HCT116 (cell line): ENCODE results near the gene GCN1. TPM values are rescaled to one million over a fixed set of nuclear protein-coding genes. Genes with fewer than 3 reads are reported as not detected.

ENCODE experiments used
- ATAC-seq: fragments of 200-7000 bp; cut with Tn5 transposase; 2 replicates; pipeline ENCODE4 v1.9.1; 2020; ENCODE audit warnings: mild to moderate bottlenecking, moderate library complexity
- BruUV-seq: library from RNA; stranded (reverse); fragments of 400-500 nt; replicated peaks from 2 replicates; lab custom pipeline; 2021; lab: Mats Ljungman, UMichigan
- CTCF ChIA-PET: fragments of 300-600 bp; sonication (Branson Sonifier 250); formaldehyde crosslinking; loops from one replicate; lab custom pipeline; 2021; ENCODE audit warnings: antibody characterized with exemption; lab: Charles Lee
- POLR2A ChIA-PET: fragments of 300-600, 350-600 bp; sonication (Branson Sonifier 250); formaldehyde crosslinking; loops from one replicate; lab custom pipeline; 2021; ENCODE audit warnings: antibody characterized with exemption; lab: Charles Lee
- RAD21 ChIA-PET, 2 experiments: fragments of 300-600 bp; sonication (Branson Sonifier 250); formaldehyde crosslinking; loops; one replicate each; lab custom pipeline; 2023; ENCODE audit warnings: low total read pairs in 2 of 2; ENCODE audit not compliant: uncharacterized antibody in 2 of 2, unreplicated experiment in 2 of 2, low non-redundant PET in 1 of 2; lab: Charles Lee
- DNase-seq: peaks from one replicate; pipeline ENCODE4 v3.0.0-alpha.2; 2010; ENCODE audit warnings: low read depth, low spot score
- H2AFZ ChIP-seq: fragments of 200-600 bp; shearing (Covaris generic), sonication (generic); 2 replicates; pipeline ENCODE4 v1.6.1; 2017; ENCODE audit warnings: low read depth, mixed run types, mixed read lengths, antibody characterized with exemption, low read length; ENCODE audit not compliant: poor library complexity, severe bottlenecking
- H3K27ac ChIP-seq: 2 replicates; pipeline ENCODE4 v1.5.1; 2012; ENCODE audit warnings: low read depth, low read length
- H3K27me3 ChIP-seq: fragments of 200-600 bp; sonication (generic); 2 replicates; pipeline ENCODE4 v1.6.1; 2016; ENCODE audit warnings: mixed run types, low read length, mixed read lengths; ENCODE audit not compliant: insufficient read depth
- H3K36me3 ChIP-seq, 2 experiments: fragments of 200-500 bp in 1 of 2; fragments of 200-600 bp in 1 of 2; sonication (Bioruptor generic) in 1 of 2; sonication (generic) in 1 of 2; 2 replicates each; pipeline versions ENCODE4 v1.5.1 to v1.6.1; 2014 to 2016; ENCODE audit warnings: low read length in 2 of 2, inconsistent platforms in 1 of 2, mixed read lengths in 1 of 2, mixed run types in 1 of 2; ENCODE audit not compliant: insufficient read depth in 2 of 2, control insufficient read depth in 1 of 2
- H3K4me1 ChIP-seq, 2 experiments: fragments of 200-600 bp in 1 of 2; sonication (generic) in 1 of 2; 2 replicates each; pipeline versions ENCODE4 v1.5.1 to v1.6.1; 2012 to 2017; ENCODE audit warnings: low read length in 2 of 2, inconsistent platforms in 1 of 2, mild to moderate bottlenecking in 1 of 2, mixed read lengths in 1 of 2, mixed run types in 1 of 2, moderate library complexity in 1 of 2; ENCODE audit not compliant: insufficient read depth in 2 of 2, control insufficient read depth in 1 of 2
- H3K4me2 ChIP-seq: fragments of 200-600 bp; sonication (generic); 2 replicates; pipeline ENCODE4 v1.6.1; 2017; ENCODE audit warnings: mixed run types, low read length, mixed read lengths
- H3K4me3 ChIP-seq, 2 experiments: fragments of 200-600 bp in 1 of 2; sonication (generic) in 1 of 2; replicated peaks in 1 of 2; 2 replicates each; pipeline ENCODE4 v1.5.1; 2011 to 2016; ENCODE audit warnings: low read length in 2 of 2, control low read depth in 1 of 2, low read depth in 1 of 2, mild to moderate bottlenecking in 1 of 2, mixed read lengths in 1 of 2, mixed run types in 1 of 2
- H3K79me2 ChIP-seq: fragments of 200-600 bp; sonication (generic); 2 replicates; pipeline ENCODE4 v1.6.1; 2017; ENCODE audit warnings: mild to moderate bottlenecking, mixed run types, low read length, moderate library complexity, mixed read lengths; ENCODE audit not compliant: insufficient read depth
- H3K9ac ChIP-seq: fragments of 200-600 bp; sonication (generic); 2 replicates; pipeline ENCODE4 v1.6.1; 2016; ENCODE audit warnings: low read length, mixed read lengths
- H3K9me2 ChIP-seq: fragments of 200-600 bp; sonication (generic), shearing (Covaris generic); 2 replicates; pipeline ENCODE4 v1.6.1; 2017; ENCODE audit warnings: mixed run types, mild to moderate bottlenecking, moderate library complexity; ENCODE audit not compliant: insufficient read depth
- H3K9me3 ChIP-seq, 2 experiments: fragments of 200-500 bp in 1 of 2; fragments of 200-600 bp in 1 of 2; sonication (Bioruptor generic) in 1 of 2; sonication (generic) in 1 of 2; 2 replicates each; pipeline ENCODE4 v1.6.1; 2014 to 2017; ENCODE audit warnings: low read length in 2 of 2, mixed read lengths in 2 of 2, inconsistent platforms in 1 of 2, low read depth in 1 of 2, mild to moderate bottlenecking in 1 of 2, mixed run types in 1 of 2, moderate library complexity in 1 of 2; ENCODE audit not compliant: control insufficient read depth in 1 of 2, insufficient read depth in 1 of 2
- H4K20me1 ChIP-seq: fragments of 200-600 bp; sonication (generic), shearing (Covaris generic); 2 replicates; pipeline ENCODE4 v1.6.1; 2017; ENCODE audit warnings: mixed run types, mild to moderate bottlenecking, moderate library complexity; ENCODE audit not compliant: insufficient read depth
- FOSL1 ChIP-seq: IDR thresholded peaks from 2 replicates; pipeline ENCODE4 v1.6.1; 2012; ENCODE audit warnings: low read depth
- RAD21 ChIP-seq: IDR thresholded peaks from 2 replicates; pipeline ENCODE4 v1.6.1; 2012; ENCODE audit warnings: low read depth, mild to moderate bottlenecking
- SIN3A ChIP-seq: IDR thresholded peaks from 2 replicates; pipeline ENCODE4 v1.6.1; 2012; ENCODE audit warnings: low read depth
- SP1 ChIP-seq: IDR thresholded peaks from 2 replicates; pipeline ENCODE4 v1.6.1; 2012; ENCODE audit warnings: low read depth
- YY1 ChIP-seq: IDR thresholded peaks from 2 replicates; pipeline ENCODE4 v1.6.1; 2011; ENCODE audit warnings: low read length, low read depth, moderate library complexity, mild to moderate bottlenecking; ENCODE audit not compliant: insufficient replicate concordance; ENCODE audit errors: extremely low read depth
- ZBTB33 ChIP-seq: IDR thresholded peaks from 2 replicates; pipeline ENCODE4 v1.6.1; 2011; ENCODE audit warnings: mild to moderate bottlenecking, low read length, moderate library complexity; ENCODE audit not compliant: insufficient replicate concordance; ENCODE audit errors: extremely low read depth
- intact Hi-C: fragments of 100-400 bp; cut with micrococcal nuclease; formaldehyde crosslinking; loops from 2 replicates; pipeline ENCODE4 v1.10.0; 2022
- total RNA-seq: library from RNA; stranded (reverse); gene quantifications from one replicate; pipeline ENCODE4 v1.2.1, GENCODE V29; 2021; ENCODE audit not compliant: unreplicated experiment
- TF ChIP-seq, protein P1 (sequence below): IDR thresholded peaks from 2 replicates; pipeline ENCODE4 v1.6.1; 2012

Gene GCN1
- total RNA-seq, 1 experiment from 2014 or later = 184 TPM

GRCh38 chr12:120222288-120222832 is 27.8 kb upstream of the GCN1 start:
- POLR2A ChIA-PET = interaction anchor here (1.0 kb wide), 1 partner anchor 21 kb away, joined by 5 read pairs; the partner anchor contains the start of gene RPLP0
- peaks cover 0 to 24% of the 10 kb centered on the region in 2 experiments; a peak in 3 of 4 replicates for H3K4me1 ChIP-seq
- H2AFZ ChIP-seq = no peak overlapping the region
- H3K36me3 ChIP-seq = peaks cover 38 to 71% of the 10 kb centered on the region in 2 experiments; a peak in 3 of 4 replicates
- H3K9ac ChIP-seq = no peak overlapping the region
- ATAC-seq = no peak
- H3K27me3 ChIP-seq = no peaks in the 10 kb centered on the region
- intact Hi-C loops = no loop called here
- TF ChIP-seq SIN3A (no peak), SP1 (no peak), FOSL1 (no peak), YY1 (no peak), ZBTB33 (no peak)
- TF ChIP-seq, all 23 proteins: peak for 0
- no peak for DNase-seq
- peaks cover 41% of the 10 kb centered on the region for H3K79me2 ChIP-seq
- RAD21 ChIA-PET = no interaction called here
- CTCF ChIA-PET = interaction anchor here (0.8 kb wide), 1 partner anchor 8 kb away, joined by 3 read pairs; no protein-coding TSS in a partner anchor
- no peak overlapping the region for H3K27ac ChIP-seq
- no peaks in the 10 kb centered on the region for H3K9me3 ChIP-seq
- BruUV-seq = no TSS peak
- H3K9me2 ChIP-seq = no peaks in the 10 kb centered on the region
- no peak overlapping the region for H3K4me3 ChIP-seq
- H3K4me2 ChIP-seq = no peak overlapping the region
- H4K20me1 ChIP-seq = peaks cover 8% of the 10 kb centered on the region; the same call in 1 of the 2 replicates

- no peak overlapping the region for H3K9ac ChIP-seq
- no peaks in the 10 kb centered on the region for H3K27me3 ChIP-seq
- H3K4me3 ChIP-seq = no peak overlapping the region
- H3K9me3 ChIP-seq = no peaks in the 10 kb centered on the region
- ChIA-PET POLR2A (interaction anchor here (1.0 to 5.4 kb wide), 3 partner anchors 20 to 70 kb away, joined by 5 to 40 read pairs (median 11); partner anchors contain the start of genes RNU4-2 and RPLP0), RAD21 (no interaction called here)
- DNase-seq = no peak
- H3K4me2 ChIP-seq = no peak overlapping the region
- peaks cover 6% of the 10 kb centered on the region; the same call in 1 of the 2 replicates for H4K20me1 ChIP-seq
- peaks cover 0 to 18% of the 10 kb centered on the region in 2 experiments; a peak in 3 of 4 replicates for H3K4me1 ChIP-seq
- peaks cover 33% of the 10 kb centered on the region for H3K79me2 ChIP-seq
- TF ChIP-seq, protein P1, sequence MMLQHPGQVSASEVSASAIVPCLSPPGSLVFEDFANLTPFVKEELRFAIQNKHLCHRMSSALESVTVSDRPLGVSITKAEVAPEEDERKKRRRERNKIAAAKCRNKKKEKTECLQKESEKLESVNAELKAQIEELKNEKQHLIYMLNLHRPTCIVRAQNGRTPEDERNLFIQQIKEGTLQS = no peak
- TF ChIP-seq RAD21 = no peak
- TF ChIP-seq, all 23 proteins: peak for 0
- CTCF ChIA-PET = interaction anchor here (0.8 kb wide), 1 partner anchor 9 kb away, joined by 3 read pairs; no protein-coding TSS in a partner anchor
- no peak overlapping the region for H3K27ac ChIP-seq
- no TSS peak for BruUV-seq
- ATAC-seq = no peak
- H3K9me2 ChIP-seq = no peaks in the 10 kb centered on the region
- no peak overlapping the region for H2AFZ ChIP-seq
- H3K36me3 ChIP-seq = peaks cover 38 to 65% of the 10 kb centered on the region in 2 experiments; a peak in 3 of 4 replicates
- intact Hi-C loops = no loop called here
These were observed 27.0 kb upstream of the GCN1 start for GRCh38 chr12:120221576-120221900.
